Measurements from ENCODE around the gene BAZ2B.
"Not testable (repeated sequence)": the region's sequence is repeated elsewhere in the genome, so short reads cannot be mapped to it uniquely, and the experiment has no call there.

BAZ2B gene

GRCh38 chr2:159362816-159363251 lies 253.5 kb downstream of the BAZ2B start:
- ChIA-PET POLR2A (no interaction called here), CTCF (no interaction called here)
- no peak for DNase-seq (ENCODE audit: extremely low spot score)
- no peak for TF ChIP-seq CTCF (IDR thresholded peaks at IDR 0.05; ENCODE audit: control extremely low read depth, extremely low read depth, low read depth, missing control alignments)

- no peak for DNase-seq (ENCODE audit: extremely low spot score)
- ChIA-PET CTCF (no interaction called here), POLR2A (no interaction called here)
- TF ChIP-seq CTCF (IDR thresholded peaks at IDR 0.05; ENCODE audit: control extremely low read depth, extremely low read depth, low read depth, missing control alignments), result no peak
These were observed 254.3 kb downstream of the BAZ2B start for GRCh38 chr2:159362094-159362493.

- POLR2A ChIA-PET; CTCF ChIA-PET; DNase-seq (ENCODE audit: extremely low spot score): not testable (repeated sequence)
These were observed 254.7 kb downstream of the BAZ2B start for GRCh38 chr2:159361603-159362002.

GRCh38 chr2:159356053-159356554 lies 260.2 kb downstream of the BAZ2B start:
- ChIA-PET CTCF (interaction anchor here (0.8 to 1.8 kb wide), 3 partner anchors 17 to 328 kb away, joined by 3 to 4 read pairs (median 4); no protein-coding TSS in a partner anchor), POLR2A (interaction anchor here (0.6 kb wide), 1 partner anchor 193 kb away, joined by 3 read pairs; no protein-coding TSS in a partner anchor)
- DNase-seq (ENCODE audit: extremely low spot score), result no peak
- no peak for TF ChIP-seq CTCF (IDR thresholded peaks at IDR 0.05; ENCODE audit: control extremely low read depth, extremely low read depth, low read depth, missing control alignments)

GRCh38 chr2:159351977-159352376 lies 264.4 kb downstream of the BAZ2B start:
- no peak for DNase-seq (ENCODE audit: extremely low spot score)

GRCh38 chr2:159349674-159350299 lies 266.6 kb downstream of the BAZ2B start:
- no peak for TF ChIP-seq CTCF (IDR thresholded peaks at IDR 0.05; ENCODE audit: control extremely low read depth, extremely low read depth, low read depth, missing control alignments)
- DNase-seq (ENCODE audit: extremely low spot score), result no peak
- CTCF ChIA-PET, result no interaction called here
- POLR2A ChIA-PET, result interaction anchor here (0.5 to 0.6 kb wide), 2 partner anchors 21 to 85 kb away, joined by 3 read pairs; no protein-coding TSS in a partner anchor

More at GRCh38 chr2:159351977-159352376, 264.4 kb downstream of the BAZ2B start:
- TF ChIP-seq CTCF (IDR thresholded peaks at IDR 0.05; ENCODE audit: control extremely low read depth, extremely low read depth, low read depth, missing control alignments), result no peak
- ChIA-PET CTCF (interaction anchor here (1.0 to 1.7 kb wide), 3 partner anchors 8 to 17 kb away, joined by 3 to 5 read pairs (median 3); no protein-coding TSS in a partner anchor), POLR2A (no interaction called here)

- POLR2A ChIA-PET, result no interaction called here
- CTCF ChIA-PET, result interaction anchor here (1.4 to 1.5 kb wide), 2 partner anchors 12 to 24 kb away, joined by 3 to 4 read pairs; no protein-coding TSS in a partner anchor
- TF ChIP-seq CTCF (IDR thresholded peaks at IDR 0.05; ENCODE audit: control extremely low read depth, extremely low read depth, low read depth, missing control alignments), result no peak
These were observed 289.6 kb downstream of the BAZ2B start for GRCh38 chr2:159326569-159327255.

More at GRCh38 chr2:159326569-159327255, 289.6 kb downstream of the BAZ2B start:
- DNase-seq (ENCODE audit: extremely low spot score), result no peak

Measured in GM10248 (cell line).